SIG-M5 (cell line): ENCODE measurements around the gene PRELID1.
"Not testable (repeated sequence)": the region's sequence is repeated elsewhere in the genome, so short reads cannot be mapped to it uniquely, and the experiment has no call there.

Source experiments
- DNase-seq: peaks from one replicate; lab custom pipeline; 2025; lab: John Stamatoyannopoulos, UW

PRELID1 gene

DNA sequence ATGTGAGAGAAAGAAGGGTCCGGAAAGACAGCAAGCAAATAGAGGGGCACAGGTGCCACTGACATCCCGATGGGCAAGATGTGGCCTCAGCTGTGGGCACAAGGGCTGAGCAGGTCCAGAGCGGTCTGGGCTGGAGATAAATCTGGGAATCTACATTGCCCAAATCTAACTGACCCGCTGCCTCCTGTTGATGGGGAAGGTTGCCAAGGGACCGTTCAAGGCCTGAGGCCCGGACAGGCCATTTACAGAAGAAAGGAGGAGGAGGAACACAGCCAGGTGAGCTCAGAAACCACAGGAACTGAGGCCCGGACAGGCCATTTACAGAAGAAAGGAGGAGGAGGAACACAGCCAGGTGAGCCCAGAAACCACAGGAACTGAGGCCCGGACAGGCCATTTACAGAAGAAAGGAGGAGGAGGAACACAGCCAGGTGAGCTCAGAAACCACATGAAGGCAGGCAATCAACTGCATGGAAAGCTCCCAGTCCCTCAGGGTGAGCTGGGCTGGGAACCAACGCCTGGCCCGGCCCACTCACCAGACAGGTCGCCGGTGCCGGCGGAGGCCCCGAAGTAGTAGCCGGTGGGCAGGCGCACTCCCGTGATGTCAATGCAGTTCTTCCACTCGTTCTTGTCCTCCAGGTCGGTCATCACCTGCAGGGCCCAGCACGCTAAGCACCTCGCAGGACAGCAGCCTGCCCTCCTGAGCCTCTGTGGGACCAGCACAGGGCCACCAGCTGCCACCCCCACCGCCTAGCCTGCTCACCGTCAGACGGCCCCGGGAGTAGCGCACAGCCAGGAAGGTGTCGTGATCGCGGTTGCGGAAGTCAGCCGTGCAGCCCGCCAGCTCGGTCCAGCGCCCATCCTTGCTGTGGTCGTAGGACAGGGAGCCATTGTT, 33.2 kb downstream of the PRELID1 start:
- no peak for DNase-seq

DNA sequence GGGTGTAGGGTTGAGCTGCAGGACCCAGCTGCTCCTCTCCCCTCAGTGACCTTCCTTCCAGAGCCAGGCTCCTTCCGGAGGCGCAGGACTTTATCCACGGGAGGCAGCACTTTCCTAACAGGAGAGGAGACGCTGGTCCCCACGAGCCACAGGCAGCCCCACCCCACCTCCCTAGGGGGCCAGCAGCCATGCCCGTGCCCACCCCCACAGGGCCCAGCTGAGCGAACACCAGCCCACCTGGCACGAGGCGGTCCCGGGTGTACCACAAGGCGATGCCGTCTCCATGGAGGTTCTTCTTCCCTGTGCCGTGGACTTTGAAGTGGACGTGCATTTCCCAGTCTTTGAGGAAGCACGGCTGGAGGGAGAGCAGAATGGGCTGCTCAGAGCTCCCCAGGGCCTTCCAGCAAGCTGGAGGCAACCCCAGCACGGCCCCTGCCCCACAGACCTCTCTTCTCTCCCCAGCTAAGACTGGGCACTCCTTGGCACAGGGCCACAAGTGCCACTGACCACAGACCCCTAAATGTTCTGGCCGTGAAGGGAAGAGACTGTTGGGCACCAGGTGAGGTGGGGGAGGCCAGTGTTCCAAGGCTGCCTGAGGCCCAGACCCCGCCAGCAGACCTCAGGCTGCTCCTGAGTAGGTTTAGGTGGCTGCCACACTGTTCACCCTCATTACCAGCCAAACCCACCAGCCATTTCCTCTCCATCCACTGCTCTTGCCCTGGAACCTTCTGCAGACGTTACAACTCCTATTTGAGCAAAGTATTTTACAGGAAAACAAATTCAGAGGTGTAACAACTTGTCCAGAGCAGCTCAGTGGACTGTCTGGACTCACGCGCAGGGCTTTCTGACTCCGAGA, 34.9 kb downstream of the PRELID1 start:
- DNase-seq = no peak

DNA sequence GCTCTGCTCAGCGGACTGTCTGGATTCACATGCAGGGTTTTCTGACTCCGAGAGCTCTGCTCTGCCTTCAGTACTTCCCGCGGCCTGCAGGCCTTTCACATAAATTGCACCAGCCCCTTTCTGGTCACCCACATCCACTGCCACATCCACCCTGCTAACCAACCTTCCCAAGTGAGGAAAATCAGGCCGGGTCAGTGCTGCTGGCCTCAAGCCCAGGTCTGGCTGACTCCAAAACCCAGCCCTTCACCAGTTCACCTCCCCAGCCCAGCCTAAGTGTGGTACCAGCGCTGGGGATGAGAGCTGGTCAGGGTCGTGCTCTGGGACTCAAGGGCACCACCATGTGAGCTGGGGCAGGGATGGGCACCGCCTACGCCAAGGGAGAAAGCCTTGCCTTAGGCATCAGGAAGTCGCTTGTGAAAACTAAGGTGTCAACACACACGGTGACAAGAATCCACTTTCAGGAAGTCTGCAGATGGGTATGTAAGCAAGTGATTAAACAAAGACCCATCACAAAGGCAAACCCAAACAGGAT, 35.6 kb downstream of the PRELID1 start:
- no peak for DNase-seq

DNA sequence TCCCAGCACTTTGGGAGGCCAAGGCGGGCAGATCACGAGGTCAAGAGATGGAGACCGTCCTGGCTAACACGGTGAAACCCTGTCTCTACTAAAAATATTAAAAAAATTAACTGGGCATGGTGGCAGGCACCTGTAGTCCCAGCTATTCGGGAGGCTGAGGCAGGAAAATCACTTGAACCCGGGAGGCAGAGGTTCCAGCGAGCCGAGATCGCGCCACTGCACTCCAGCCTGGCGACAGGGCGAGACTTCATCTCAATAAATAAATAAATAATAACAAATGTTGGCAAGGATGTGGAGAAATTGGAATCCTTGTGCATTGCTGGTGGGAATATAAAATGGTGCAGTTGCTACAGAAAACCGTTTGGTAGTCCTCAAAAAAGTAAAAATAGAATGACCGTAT, 39.4 kb downstream of the PRELID1 start:
- DNase-seq = not testable (repeated sequence)

DNA sequence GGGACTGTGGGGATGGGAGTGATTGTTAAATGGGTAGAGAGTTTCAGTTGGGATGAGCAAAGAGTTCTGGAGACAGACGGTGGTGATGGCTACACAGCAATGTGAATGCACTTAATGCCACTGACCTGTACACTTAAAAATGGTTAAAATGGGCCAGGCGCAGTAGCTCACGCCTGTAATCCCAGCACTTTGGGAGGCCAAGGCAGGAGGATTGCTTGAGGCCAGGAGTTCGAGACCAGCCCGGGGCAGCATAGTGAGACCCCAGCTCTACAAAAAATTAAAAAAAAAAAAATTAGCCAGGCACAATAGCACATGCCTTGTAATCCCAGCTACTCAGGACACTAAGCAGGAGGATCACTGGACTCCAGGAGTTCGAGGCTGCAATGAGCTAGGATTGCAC, 40.2 kb downstream of the PRELID1 start:
- DNase-seq = no peak

DNA sequence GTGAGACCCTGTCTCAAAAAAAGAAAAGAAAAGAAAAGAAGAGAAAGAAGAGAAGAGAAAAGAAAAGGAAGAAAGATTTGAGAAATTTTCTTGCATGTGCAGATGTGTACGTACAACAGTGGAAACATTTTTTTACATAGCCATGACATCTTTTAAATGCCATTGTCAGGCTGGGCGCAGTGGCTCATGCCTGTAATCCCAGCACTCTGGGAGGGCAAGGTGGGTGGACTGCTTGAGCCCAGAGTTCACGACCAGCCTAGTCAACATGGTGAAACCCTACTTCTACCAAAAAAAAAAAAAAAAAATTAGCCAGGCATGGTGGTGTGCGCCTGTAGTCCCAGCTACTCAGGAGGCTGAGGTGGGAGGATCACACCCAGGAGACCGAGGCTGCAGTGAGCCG, 41.3 kb downstream of the PRELID1 start:
- no peak for DNase-seq

DNA sequence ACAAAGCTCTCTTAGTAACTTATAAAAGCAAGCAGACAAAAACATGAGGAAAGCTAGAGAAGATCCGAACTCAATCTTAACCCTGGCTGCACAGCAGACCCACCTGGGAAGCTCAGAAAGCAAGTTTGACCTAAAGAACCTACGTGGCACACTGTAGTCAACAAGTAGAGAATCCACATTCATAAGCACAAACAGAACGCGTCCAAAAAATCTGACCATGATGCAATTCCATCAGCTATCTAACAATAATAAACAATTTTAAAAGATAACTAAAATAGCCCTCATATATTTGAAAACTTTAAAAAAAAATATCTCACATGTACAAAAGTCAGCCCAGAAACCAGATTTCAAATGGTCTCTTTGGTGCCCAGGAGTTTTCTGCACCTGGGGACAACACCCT, 43.2 kb downstream of the PRELID1 start:
- no peak for DNase-seq

DNA sequence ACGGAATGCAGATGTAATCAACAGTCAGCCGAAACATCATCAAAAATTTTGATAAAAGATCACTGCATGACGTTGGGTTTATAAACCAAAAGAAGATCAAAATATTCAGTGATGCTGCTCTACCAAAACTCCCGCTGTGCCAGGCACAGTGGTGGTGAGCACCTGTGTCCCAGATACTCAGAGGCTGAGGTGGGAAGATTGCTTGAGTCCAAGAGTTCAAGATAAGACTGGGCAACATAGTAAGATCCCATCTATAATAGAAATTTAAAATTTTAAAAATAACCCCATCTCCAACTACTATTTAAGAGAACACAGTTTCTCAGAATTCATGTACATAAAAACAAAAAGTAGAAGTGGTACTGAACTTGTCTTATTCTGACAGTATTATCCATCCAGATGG, 44.1 kb downstream of the PRELID1 start:
- DNase-seq = no peak

DNA sequence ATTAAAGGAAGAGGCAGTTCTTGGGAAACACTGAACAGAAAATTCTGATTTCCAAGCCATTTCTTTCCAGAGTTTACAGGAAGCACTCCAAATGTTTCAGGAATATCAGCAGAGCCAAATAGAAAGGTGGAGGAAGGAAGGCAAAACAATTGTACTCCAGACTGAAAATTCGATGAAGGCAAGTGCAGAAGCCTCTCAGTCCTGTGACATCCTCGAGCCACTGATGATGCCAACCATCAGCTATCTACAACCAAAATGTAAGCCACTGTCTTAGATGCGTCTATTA, 45.7 kb downstream of the PRELID1 start:
- no peak for DNase-seq

DNA sequence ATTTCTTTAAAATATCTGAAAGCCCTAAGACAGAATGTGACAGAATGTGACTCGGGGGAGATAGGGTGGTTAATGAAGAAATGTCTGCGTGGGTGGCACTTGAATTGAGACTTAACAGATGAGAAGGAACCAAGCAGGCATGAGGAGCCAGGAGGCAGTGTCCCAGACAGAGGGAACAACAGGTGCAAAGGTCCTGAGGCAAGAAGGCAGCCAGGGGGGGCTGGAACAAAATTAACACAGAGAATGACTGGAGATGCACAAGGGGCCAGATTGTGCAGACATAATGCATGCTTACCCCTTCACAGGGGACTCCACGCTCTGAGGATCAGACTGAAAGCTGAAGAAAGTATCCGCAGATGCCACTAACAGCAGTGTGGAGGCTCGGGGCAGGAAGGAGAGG, 46.2 kb downstream of the PRELID1 start:
- no peak for DNase-seq

DNA sequence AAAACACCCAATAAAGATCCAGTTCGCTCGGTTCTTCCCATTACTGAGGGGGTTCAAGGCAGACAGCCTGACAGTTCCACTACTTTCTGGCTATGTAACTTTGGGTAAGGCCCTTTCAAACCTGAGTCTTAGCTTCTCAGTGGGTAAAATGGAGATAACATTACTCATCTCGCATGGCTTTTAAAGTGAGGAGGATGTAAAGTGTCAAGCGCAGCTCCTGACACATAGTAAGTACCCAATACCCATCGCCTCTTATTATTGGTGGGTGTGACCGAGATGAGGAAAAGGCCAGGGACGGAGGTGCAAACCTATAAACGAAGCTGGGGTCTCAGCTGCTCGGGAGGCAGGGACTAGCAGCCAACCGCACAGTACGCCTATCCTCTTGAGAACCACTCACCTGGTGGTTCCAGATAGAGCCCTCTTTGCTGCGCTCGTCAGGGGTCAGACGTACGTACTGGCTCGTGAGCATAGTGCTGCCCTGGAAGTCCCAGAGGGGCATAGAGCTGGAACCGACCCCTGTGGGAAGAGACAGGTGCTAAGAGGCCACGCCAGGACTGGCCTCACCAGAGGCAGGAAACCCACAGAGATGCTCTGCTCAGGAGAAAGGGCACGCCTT, 47.3 kb downstream of the PRELID1 start:
- no peak for DNase-seq

DNA sequence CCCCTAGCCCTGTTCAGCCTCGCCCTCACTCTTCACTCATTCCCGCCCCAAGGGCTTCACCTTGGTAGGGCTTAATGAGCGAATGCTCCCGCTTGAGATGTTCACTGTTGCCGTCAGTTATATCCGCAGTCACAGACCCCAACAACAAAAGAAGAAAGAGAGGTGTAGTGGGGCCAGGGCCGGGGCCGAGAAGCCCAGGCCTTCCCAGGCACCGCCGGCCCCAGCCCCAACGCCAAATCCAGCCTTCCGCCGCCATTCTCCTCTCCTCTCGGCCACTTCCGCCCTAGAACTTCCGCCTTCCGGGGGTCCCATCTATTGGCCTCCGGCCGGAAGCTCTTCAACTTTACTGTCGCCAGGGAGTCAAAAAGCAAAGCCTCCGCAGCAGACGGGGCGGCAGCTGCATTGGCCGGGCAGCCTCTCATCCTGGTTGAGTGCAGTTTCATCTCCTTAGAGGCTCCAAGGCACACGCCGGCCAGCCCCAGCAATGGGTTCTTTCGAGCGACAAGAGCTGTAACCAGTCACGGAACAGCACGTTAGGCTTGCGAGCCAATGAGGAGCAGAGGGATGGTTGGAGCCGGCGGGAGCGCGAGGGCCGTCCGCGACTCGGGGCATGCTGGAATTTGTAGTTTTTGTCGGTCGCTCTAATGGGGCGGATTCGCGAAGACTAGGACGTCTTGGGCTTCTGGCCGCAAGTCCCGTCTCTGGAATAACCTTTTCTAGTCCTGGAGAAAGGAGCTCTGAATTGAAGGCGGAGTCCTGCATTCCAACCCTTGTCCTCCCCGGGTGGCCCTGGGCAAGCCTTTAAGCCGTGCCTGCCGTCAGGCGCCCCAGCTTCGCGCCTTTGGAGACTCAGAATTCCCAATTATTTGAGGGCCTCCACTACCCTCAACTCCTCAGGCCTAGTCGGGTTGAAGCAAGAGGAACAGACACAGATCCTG, 48.1 kb downstream of the PRELID1 start, which contains the start of gene LMAN2:
LMAN2 (minus strand) TSS at position 277 of the 938 bp plus-strand sequence; CDS start at position 256, 21 bp downstream.
- DNase-seq = peak; percentile 91

DNA sequence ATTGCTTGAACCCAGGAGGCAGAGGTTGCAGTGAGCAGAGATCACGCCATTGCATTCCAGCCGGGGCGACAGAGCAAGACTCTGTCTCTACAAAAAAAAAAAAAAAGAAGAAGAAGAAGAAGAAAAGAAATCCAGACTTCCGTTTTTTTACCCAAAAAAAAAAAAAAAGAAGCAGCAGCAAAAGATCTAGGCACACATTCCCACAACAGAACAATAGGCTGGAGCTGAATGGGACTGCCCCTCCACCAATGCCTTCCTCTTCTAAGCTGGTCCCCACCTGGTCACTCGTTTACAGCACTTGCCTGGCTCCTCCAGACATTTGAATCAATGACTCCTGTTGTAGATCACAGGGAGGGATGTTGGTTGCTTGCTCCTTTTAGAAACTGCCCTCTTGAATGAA, 49.5 kb downstream of the PRELID1 start:
- DNase-seq = no peak

DNA sequence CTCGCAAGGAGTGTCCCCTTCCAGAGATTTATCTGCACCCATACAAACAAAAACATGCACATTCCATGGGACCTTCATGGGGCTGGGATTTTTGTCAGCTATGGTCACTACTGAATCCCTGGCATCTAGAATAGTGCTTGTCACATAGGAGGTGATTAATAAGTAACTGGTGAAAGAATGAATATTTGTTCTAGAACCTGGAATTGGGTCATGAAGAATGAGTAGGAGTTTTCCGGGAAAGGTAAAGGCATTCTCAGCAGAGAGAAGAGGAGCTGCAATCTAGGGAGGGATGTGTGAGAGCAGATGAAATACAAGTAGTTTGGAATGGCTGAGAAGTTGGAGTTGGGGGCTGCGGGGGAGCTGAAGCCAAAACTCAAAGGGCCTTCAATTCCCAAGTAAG, 50.7 kb downstream of the PRELID1 start:
- DNase-seq = no peak

DNA sequence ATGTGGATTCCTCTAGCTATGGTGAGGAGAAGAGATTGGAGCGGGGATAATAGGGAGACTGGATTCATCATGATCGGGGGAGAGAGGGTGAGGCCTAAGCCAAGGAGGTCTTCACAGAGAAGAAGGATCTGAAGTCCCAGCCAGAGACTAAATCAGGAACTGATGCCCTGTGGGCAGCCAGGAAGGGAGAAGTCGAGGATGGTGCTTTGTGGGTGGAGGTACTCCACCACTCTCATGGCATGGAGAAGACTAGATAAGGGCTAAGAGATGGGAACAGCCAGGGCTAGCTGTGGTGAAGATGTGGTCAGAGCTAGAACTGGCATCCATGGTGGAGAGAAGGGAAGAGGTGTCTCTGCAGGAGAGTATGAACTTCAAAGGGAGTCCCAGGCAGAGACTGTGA, 51.1 kb downstream of the PRELID1 start:
- no peak for DNase-seq

DNA sequence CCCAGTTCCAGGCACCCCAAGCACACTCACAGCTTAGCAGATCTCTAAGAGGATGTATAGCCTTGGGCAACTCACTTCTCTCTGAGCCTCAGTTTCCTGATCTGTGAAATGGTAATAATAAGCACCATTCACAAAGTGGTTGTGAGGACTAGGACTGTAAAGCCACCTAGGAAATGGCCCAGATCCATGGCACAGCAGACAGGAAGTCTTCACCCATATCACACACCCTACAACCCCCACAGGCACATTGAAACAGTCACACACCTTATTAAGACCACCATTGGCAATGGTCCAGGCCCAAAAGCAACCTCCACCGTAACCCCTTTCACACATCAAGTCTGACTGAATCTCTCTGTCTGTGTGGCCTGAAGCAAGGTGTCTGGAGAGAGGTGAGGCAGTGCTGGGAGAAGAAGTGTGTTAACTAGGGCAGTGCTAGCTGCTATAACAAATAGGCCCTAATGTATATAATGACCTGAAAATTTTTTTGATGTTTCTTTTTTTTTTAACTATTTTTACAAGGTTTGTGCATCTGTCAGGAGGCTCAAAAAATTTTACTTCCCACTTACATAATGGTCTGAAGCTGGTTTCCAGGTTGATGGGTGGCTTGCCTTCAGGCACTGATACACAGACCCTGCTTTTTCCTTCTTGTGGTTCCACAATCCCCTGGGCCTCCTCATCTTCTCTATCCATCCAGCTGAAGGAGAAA, 51.7 kb downstream of the PRELID1 start:
- no peak for DNase-seq

DNA sequence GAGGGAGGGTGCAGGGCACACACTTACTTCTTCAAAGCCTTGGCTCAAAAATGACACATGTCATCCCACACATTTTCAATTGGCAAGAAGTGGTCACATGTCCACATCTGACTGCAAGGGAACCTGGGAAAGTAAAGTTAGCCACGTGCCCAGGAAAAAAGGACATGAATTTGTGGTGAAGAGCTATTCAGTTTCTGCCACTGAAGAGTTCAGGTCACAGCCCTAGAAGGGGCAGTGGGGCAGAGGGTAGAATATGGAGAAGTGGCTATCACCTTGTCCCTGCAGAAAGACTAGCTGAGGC, 52.2 kb downstream of the PRELID1 start:
- no peak for DNase-seq
